Measurements from ENCODE around the gene GNG11. TPM values are rescaled to one million over a fixed set of nuclear protein-coding genes. Genes with fewer than 3 reads are reported as not detected.

Gene GNG11
- total RNA-seq, 1 experiment from 2014 or later, result not detected

GRCh38 chr7:93895859-93896600 is 25.5 kb upstream of the GNG11 start (continued):
- TF ChIP-seq EZH2phosphoT487 (IDR thresholded peaks at IDR 0.05; ENCODE audit: borderline replicate concordance) (no peak), ZNF274 (IDR thresholded peaks at IDR 0.05; ENCODE audit: low read depth, low read length) (no peak), ATF3 (IDR thresholded peaks at IDR 0.05) (no peak), FOSL1 (IDR thresholded peaks at IDR 0.05; ENCODE audit: low read depth) (no peak), SRF (IDR thresholded peaks at IDR 0.05; ENCODE audit: low read depth) (no peak), EGR1 (IDR thresholded peaks at IDR 0.05; ENCODE audit: low read depth) (no peak), CEBPB (IDR thresholded peaks at IDR 0.05; ENCODE audit: low read depth) (no peak)

- BruUV-seq (replicated peaks), result no TSS peak
- CTCF ChIA-PET, result no interaction called here
- no peak for DNase-seq (ENCODE audit: low read depth, low spot score)
Observed at GRCh38 chr7:93897680-93898079, 23.9 kb upstream of the GNG11 start.

More at GRCh38 chr7:93897680-93898079, 23.9 kb upstream of the GNG11 start:
- H3K4me3 ChIP-seq (replicated peaks in 1 of 2; ENCODE audit: low read depth in 1 of 2, low read length in 2 of 2), result no peak overlapping the region
- no peak overlapping the region for H2AFZ ChIP-seq (ENCODE audit: low read depth, low read length, poor library complexity, severe bottlenecking)
- intact Hi-C loops (cut with micrococcal nuclease), result no loop called here
- H3K9me3 ChIP-seq (ENCODE audit: control insufficient read depth in 1 of 2, insufficient read depth in 1 of 2, low read depth in 1 of 2, low read length in 2 of 2), result no peaks in the 10 kb centered on the region
- no peaks in the 10 kb centered on the region for H3K36me3 ChIP-seq (ENCODE audit: control insufficient read depth in 1 of 2, insufficient read depth in 2 of 2, low read length in 2 of 2)
- no peak for TF ChIP-seq YY1 (IDR thresholded peaks at IDR 0.05; ENCODE audit: extremely low read depth, insufficient replicate concordance, low read depth, low read length)
- H3K9me2 ChIP-seq (ENCODE audit: insufficient read depth), result no peaks in the 10 kb centered on the region
- H3K27me3 ChIP-seq (ENCODE audit: insufficient read depth, low read length), result no peaks in the 10 kb centered on the region; the same call in 1 of the 2 replicates
- no peaks in the 10 kb centered on the region for H3K79me2 ChIP-seq (ENCODE audit: insufficient read depth, low read length)
- RAD21 ChIA-PET (ENCODE audit: low non-redundant PET in 1 of 2, low total read pairs in 2 of 2, uncharacterized antibody in 2 of 2, unreplicated experiment in 2 of 2), result no interaction called here
- no peak overlapping the region for H3K27ac ChIP-seq (ENCODE audit: low read depth, low read length)
- no peaks in the 10 kb centered on the region for H3K4me1 ChIP-seq (ENCODE audit: control insufficient read depth in 1 of 2, insufficient read depth in 2 of 2, low read length in 2 of 2)
- no peak overlapping the region for H3K4me2 ChIP-seq (ENCODE audit: low read length)
- H3K9ac ChIP-seq (ENCODE audit: low read length), result no peak overlapping the region
- no peak for ATAC-seq
- H4K20me1 ChIP-seq (ENCODE audit: insufficient read depth), result no peaks in the 10 kb centered on the region
- POLR2A ChIA-PET, result no interaction called here

Data from HCT116 (cell line).